T1000 (cell line): Measurements from ENCODE around the gene ATP5ME.
"Not testable (repeated sequence)": the region's sequence is repeated elsewhere in the genome, so short reads cannot be mapped to it uniquely, and the experiment has no call there.

Experiments used
- DNase-seq: peaks from one replicate; lab custom pipeline; 2025; ENCODE audit warnings: mixed read lengths; lab: John Stamatoyannopoulos, UW

Gene ATP5ME

DNA sequence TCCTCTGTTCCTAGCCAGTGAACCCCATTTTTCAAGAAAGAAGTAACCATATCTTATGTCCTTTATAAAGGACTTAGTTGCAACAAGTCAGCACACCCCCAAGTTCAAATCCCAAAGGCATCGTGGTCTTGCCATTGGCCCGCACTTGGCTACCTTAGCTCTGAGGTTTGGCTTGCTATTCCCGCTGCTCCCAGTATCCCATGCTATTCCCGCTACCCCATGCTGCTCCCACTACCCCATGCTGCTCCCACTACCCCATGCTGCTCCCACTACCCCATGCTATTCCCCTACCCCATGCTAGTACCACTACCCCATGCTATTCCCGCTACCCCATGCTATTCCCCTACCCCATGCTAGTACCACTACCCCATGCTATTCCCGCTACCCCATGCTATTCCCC, 5.9 kb downstream of the ATP5ME start:
- DNase-seq, result not testable (repeated sequence)

DNA sequence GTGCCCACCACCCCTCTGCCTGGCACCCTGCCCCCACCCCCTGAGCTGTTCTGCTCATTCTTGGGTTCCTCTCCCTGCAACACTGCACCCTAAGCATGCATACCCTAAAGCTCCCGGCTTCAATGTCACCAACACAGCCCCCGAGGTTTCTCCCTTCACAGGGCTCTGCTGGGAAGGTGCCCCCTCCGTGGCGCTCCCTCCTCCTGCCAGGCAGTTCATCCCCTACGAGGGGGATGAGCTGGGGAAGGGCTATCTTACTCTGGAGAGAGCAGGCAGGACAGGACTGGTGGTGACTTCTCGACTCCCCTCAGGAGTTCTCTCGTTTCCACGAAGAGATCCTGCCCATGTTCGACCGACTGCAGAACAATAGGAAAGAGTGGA, 6.5 kb downstream of the ATP5ME start:
- no peak for DNase-seq

DNA sequence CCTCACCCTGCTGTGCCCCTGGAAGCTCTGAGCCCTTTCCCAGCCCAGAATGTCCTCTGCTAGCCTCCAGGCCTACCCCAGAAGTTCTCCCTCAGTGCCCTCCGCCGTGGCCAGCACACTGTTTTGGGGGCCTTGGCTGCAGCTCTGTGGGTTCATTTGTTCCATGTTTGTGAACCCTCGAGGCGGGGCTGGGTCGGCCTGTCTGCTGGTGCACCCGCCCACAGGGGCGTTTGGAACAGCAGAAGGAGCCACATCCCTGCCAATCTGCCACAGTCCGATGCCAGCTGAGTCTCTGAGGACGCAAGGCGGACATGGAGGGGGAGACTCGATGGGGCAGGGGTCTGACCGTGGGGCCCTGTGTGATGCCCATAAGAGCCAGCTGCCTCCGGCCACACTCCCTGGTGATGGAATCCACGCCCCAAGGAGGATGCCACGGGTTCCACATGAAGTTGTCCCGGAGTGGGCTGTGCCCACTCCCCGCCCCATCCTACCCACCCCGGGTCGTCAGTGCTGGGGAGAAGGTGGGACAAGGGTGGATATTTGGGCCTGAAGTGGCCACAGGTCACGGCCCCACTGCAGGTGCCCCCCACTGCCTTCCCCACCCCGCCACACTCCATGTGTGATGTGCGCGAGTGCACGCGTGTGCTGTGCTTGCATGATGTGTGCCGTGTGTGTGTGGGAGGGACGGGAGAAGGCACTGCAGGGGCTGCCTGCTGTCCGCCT, 7.1 kb downstream of the ATP5ME start:
- no peak for DNase-seq

DNA sequence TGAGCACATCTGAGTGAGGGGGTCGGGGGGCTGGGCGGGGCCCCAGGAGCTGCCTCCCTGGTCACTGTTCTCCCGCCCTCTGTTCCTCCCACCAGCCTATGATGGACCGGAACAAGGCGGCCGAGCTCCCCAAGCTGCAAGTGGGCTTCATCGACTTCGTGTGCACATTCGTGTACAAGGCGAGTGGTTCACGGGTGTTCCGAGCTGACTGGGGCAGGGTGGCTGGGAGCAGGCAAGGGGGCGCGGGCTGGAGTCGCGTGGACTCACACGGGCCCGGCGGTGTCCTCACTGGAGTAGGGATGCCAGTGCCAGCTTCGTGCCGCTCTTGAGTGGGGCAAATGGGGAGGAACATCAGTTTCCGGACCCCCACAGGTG, 7.7 kb downstream of the ATP5ME start:
- no peak for DNase-seq

DNA sequence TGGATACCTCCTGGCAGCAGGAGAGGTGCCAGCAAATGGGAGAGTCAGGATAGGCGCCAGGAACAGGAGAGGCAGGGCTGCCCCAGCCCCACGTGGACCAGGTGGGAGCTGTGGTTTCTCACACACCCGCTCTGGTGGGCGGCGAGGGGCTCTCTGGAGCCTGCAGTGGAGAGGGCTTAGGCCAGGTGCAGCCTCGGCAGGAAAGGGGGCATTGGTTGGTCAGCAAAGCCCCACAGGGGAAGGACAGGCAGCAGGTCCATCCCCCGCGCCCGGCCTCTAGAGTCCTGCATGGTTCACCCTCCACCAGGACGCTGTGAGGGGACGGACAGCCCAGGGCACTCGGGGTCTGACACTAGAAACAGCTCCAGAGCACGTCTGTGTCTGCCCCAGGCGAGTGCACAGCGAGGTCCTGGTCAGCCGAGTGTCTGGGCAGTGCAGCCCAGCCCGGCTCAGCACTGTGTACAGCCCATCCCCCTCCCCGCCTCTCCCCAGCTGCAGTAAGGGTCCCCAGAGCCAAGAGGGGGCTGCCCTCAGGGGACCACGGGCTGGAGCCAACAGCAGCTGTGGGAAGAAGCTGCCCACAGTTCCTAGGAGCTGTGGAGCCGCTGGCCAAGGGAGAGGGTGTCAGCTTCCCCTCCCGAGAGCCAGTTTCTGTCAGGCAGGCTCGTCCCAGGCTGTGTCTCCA, 8.2 kb downstream of the ATP5ME start:
- DNase-seq, result no peak

DNA sequence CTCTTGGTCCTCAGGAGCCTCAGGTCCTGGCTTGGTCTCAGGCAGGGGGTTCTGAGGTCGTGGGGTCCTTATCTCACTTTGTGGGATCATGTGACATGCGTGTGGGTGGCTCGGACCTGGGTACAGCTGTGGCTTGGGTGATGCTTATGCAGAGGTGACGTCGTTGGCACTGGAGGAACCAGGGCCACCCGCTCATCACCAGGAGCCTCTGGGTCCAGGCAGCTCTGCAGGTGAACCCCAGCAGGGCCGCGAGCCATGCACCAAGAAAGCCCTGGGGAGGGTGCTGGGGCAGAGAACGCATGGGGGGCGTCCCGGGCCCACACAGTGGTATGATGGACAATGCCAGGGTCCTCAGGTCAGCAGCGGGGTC, 8.7 kb downstream of the ATP5ME start:
- no peak for DNase-seq

DNA sequence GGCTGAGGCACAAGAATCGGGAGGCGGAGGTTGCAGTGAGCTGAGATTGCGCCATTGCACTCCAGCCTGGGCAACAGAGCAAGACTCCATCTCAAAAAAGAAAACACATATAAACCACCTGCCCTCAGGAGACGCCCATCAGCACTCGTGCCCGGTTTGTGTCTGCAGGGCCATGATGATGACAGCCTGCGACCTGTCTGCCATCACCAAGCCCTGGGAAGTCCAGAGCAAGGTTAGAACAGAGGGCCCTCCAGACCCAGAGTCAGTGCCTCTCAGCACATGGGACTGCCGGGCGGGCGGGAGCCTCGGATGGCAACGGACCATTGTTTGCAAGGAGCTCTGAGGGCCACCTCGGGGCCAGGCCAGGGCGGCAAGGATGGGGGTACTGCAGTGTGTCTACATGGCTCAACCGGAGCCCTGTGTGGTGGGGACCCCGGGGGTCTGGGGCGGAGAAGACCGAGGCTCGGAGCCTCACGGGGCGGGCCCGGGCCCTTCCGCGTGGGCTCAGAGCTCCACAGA, 9.3 kb downstream of the ATP5ME start:
- DNase-seq, result no peak

DNA sequence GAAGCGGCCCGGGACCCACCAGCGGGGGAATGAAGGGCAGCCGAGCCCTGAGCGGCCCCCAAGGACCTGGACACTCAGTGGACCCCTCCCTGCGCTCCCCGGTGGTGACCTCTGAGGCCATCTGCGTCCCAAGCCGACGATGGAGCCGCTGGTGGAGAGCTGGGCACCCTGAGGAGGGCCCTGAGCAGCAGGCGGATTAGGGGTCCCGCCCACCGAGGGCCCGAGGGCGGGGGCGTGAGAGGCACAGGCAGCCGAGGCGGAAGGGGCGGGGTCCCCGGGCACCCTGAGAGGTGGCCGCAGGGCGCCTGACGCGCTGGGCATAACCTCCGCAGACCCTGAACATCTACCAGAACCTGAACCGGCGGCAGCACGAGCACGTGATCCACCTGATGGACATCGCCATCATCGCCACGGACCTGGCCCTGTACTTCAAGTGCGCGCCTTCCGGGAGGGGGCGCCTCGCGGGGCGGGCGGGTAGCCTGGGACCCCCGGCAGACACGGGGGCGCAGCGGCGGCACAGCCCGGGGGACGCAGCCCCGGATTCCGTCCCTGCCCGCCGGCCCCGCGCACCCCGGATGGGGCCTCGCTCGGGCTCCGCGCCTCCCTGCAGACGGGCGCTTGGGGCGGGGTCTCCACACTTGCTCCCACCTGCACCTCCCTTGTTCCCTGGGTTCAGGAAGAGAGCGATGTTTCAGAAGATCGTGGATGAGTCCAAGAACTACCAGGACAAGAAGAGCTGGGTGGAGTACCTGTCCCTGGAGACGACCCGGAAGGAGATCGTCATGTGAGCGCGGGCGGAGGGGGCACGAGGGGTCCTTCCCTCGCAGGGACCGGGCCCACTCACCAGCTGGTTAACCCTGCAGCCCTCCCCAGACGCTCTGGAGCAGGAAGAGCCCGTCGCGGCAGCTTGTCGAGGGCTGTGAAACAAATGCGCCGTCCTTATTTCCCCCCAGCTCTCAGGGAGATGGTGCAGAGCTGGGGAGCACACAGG, 10.3 kb downstream of the ATP5ME start:
- no peak for DNase-seq

DNA sequence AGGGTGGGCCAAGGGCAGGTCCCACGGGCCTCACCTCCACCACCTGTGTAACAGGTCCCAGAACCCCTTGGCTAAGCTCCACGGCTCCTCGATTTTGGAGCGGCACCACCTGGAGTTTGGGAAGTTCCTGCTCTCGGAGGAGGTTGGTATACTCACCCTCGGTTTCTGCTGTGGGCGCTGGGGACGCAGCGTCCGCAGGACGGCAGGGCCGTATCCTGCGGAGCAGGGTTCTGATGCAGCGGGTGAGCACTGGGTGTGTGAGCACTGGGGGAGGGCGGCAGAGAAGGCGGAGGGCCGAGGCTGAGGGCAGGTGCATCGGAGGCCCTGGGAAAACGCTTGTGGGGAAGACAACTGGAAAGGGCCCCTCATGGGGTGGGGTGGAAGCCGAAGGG, 11.0 kb downstream of the ATP5ME start:
- no peak for DNase-seq

DNA sequence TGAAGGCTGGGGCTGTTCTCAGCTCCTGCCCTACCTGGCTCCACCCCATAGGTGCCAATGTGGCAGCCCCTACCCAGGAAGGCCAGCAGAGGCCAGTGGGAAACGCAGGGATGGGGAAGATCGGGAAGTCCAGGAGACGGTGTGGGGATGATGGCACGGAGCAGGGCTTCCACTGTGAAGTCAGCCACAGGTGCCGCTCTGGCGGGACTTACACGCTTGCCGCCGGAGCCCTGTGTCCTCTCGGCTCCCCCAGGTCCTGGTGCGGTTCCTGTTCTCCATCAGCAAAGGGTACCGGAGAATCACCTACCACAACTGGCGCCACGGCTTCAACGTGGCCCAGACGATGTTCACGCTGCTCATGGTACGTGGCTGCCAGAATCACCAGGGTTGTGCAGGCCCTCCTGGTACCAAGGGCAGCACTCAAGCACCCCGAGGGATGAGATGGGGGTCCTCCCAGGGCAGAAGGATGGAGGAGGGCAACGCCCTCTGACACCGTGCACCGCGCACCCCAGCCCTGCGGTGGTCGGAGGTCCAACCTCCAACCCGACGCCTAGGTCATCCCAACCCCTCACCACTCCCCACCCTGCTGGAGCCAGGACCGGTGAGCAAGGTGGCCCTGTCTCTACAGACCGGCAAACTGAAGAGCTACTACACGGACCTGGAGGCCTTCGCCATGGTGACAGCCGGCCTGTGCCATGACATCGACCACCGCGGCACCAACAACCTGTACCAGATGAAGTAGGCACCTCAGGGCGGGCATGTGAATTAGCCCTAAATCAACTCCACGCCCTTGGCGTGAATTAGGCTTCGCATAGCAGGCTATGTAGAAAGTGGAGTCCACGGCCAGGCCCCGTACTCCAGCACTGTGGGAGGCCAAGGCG, 12.0 kb downstream of the ATP5ME start:
- DNase-seq, result no peak

DNA sequence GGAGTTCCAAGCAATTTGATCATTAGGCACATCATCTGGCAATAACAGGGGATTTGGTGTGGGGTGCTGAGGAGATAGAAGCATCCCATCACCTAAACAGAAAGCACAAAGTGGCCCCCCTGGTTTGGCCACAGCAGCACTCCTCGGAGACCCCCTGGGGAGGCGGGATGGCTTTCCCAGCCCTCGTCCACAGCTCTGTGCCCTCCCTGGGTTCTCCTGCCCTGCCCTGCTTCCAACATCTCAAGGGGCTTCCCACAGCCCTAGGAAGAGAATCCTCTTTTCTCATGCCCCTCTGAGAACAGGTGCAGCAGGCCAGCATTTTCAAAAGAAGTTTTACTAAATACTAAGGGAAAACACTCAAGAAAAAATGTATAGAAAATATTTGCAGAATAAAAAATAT, 12.8 kb downstream of the ATP5ME start:
- no peak for DNase-seq

DNA sequence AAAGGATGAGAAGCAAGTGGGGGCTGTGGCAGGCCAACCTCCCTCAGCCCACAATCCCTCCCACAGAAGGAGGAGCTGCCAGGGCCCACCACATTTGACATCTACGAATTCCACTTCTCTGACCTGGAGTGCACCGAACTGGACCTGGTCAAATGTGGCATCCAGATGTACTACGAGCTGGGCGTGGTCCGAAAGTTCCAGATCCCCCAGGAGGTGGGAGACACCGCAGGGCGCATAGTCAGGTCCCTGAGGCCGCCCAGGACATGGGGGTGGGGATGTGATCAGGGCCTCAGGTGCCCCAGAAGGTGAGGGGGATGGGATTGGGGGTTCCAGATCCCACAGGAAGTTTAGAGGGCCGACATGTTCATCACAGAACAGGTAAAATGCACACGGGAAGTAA, 13.7 kb downstream of the ATP5ME start:
- no peak for DNase-seq

DNA sequence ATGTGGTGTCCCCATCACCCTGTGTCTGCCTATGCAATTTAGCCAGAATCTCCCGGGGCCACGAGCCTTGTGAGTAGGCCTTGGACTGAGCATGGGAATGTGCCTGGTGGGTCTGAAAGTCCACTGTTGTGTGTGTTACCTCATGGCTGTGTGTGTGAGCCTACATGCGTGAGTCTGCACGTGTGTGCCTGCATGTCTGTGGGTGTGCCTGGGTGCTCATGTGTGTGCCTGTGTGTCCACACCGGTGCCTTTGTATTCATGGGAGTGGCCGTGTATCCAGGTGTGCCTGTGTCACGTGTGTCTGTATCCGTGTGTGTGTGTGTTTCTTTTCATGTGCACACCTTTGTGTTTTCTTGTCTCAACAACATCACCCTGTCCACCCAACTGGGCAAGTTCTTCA, 14.2 kb downstream of the ATP5ME start:
- DNase-seq, result no peak

DNA sequence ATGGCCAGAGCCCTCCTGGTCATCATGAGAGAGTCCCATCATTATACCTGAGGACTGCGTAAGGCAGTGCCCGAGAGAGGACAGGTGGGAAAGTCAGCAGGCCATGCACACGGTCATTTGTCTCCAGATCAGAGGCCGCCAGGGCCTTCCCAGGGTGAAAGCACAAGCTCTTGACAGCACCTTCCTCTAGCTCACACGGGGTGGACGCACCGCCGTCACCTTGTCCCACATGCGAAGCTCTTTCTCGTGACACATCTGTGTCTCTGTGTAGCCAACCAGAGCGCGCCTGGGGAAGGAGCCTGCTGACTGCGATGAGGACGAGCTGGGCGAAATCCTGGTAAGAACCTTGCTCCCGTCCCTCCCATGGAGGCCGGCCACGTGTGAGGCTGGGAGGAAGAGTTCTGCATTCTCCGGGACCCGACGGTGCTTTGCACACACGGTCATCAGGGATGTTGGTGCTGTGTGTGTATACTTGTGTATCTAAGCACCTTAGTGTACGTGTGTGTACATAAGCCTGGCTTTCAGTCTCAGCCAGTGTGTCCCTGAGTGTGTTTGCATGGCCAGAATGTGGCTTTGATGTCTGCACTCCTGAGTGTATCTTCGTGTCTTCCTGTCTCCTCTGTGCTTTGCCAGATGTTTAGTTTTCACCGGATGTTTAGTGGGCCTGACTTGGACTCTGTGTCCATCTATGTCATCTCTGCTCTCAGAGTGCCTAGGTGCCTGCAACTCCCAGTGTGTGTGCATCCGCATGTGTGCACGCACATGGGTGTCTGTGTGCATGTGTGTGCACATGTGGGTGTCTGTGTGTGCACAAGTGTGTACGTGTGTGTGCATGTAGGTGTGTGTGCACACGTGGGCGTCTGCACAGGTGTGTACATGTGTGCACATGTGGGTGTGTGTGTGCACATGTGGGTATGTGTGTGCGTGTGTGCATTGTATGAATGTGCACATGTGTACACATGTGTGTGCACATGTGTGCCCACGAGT, 15.1 kb downstream of the ATP5ME start:
- DNase-seq, result no peak

DNA sequence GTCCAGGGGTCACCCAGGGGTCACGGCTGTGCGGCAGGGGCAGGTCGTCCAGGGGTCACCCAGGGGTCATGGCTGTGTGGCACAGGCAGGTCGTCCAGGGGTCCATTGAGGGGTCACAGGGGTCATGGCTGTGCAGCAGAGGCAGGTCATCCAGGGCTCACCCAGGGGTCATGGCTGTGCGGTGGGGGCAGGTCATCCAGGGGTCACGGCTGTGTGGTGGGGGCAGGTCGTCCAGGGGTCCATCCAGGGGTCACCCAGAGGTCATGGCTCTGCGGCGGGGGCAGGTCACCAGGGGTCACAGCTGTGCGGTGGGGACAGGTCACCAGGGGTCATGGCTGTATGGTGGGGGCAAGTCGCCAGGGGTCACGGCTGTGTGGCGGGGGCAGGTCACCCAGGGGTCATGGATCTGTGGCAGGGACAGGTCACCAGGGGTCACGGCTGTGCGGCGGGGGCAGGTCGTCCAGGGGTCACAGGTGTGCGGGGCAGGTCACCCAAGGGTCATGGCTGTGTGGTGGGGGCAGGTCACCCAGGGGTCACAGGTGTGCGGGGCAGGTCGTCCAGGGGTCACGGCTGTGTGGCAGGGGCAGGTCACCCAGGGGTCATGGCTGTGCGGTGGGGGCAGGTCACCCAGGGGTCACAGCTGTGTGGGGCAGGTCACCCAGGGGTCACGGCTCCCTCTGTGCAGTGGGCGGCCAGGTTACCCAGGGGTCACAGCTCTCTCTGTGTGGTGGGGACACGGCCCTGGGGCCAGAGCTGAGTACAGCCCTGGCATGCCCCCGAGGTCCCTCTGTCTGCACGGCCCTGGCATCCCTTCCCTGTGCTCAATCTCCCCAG, 16.0 kb downstream of the ATP5ME start:
- DNase-seq, result no peak

DNA sequence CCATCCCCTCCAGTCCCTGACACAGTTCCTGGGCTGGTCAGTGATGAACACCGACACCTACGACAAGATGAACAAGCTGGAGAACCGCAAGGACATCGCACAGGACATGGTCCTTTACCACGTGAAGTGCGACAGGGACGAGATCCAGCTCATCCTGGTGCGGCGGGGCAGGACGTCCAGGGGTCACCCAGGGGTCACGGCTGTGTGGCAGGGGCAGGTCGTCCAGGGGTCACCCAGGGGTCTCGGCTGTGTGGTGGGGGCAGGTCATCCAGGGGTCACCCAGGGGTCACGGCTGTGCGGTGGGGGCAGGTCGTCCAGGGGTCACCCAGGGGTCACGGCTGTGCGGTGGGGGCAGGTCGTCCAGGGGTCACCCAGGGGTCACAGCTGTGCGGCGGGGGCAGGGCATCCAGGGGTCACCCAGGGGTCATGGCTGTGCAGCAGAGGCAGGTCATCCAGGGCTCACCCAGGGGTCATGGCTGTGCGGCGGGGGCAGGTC, 16.7 kb downstream of the ATP5ME start:
- no peak for DNase-seq

DNA sequence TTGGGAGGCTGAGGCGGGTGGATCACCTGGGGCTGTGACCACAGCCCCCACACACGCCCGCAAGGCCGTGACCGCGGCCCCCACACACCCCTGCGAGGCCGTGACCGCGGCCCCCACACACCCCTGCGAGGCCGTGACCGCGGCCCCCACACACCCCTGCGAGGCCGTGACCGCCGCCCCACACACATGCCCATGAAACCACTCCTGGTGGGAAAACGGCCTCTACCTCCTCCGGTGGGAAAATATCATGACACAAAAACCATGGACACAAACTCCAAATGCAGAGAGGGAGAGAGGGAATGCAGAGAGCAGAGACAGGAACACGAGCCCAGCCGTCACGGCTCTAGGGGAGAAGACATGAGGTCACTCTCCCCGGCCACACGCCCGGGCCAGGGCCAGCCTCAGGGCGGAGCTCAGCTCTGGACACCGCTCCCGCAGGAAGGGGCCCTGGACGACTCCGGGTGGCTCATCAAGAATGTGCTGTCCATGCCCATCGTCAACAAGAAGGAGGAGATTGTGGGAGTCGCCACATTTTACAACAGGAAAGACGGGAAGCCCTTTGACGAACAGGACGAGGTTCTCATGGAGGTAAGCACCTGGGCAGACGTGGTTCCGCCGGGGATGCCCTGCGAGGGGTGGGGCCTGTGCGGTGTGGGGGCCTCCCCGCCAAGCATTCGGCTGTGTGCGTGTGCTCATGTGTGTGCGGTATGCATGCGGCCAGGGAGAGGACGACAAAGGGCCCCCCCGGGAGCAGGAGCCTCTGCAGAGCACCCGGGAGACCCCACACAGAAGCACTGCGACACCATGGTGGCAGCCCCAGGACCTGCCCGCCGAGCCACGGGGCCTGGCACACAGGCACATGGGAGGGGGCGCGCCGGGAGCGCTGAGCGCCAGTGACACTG, 17.4 kb downstream of the ATP5ME start:
- DNase-seq, result no peak

DNA sequence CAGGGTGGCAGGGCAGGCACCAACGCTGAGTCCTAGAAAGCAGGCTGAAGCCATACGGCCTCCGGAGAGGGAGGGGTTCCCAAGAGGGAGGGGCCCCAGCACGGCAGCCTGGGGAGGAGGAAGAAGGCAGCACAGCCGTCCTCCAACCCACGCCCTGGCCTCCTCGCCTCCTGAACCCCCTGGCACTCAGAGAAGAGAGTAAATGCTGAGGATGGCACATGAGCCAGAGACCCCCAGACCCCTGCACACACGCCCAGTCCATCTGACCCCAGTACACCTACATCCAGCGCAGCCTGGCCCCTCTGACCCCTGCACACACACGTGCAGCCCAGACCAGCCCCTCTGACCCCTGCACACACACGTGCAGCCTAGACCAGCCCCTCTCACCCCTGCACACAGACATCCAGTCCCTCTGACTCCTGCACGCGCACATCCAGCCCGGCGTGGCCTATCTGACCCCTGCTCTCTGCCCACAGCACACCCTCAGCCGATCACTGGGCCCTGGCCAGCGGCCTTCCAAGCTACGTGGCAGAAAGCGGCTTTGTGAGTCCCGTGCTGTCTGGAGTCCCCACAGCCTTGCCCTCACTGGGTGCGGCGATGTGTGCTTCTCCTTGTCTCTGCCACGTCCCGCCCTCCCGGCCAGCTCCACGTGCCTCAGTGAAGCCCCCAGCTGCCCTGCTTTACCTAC, 18.5 kb downstream of the ATP5ME start:
- DNase-seq, result no peak
